GM12878 (cell line): ENCODE data around the gene NOD2. TPM values are rescaled to one million over a fixed set of nuclear protein-coding genes. Genes with fewer than 3 reads are reported as not detected.
A peak's percentile ranks its signal among the peaks of the same experiment; 100 is the strongest.

Experiments
- ATAC-seq: fragments of 200-7000 bp; cut with Tn5 transposase; 3 replicates; pipeline ENCODE4 v1.9.1; 2020; ENCODE audit warnings: mild to moderate bottlenecking, moderate library complexity
- BruUV-seq: library from RNA; stranded (reverse); fragments of 400-500 nt; replicated peaks from 2 replicates; lab custom pipeline; 2021; lab: Mats Ljungman, UMichigan
- CTCF ChIA-PET: fragments of 300-600 bp; sonication (Branson Sonifier 250); formaldehyde crosslinking; extraction: SDS; loops from one replicate; lab custom pipeline; 2021; ENCODE audit warnings: inconsistent platforms; lab: Yijun Ruan, JAX
- POLR2A ChIA-PET: fragments of 350-600 bp; formaldehyde crosslinking; extraction: SDS; loops from one replicate; lab custom pipeline; 2021; ENCODE audit warnings: inconsistent platforms; lab: Charles Lee
- RAD21 ChIA-PET: fragments of 300-600 bp; sonication (Branson Sonifier 250); formaldehyde crosslinking; loops from one replicate; lab custom pipeline; 2023; ENCODE audit warnings: antibody characterized with exemption; ENCODE audit not compliant: unreplicated experiment; lab: Charles Lee
- SMC1A ChIA-PET: fragments of 300-600 bp; sonication (Branson Sonifier 250); formaldehyde crosslinking; loops from one replicate; lab custom pipeline; 2023; ENCODE audit not compliant: unreplicated experiment, uncharacterized antibody; lab: Charles Lee
- DNase-seq: peaks from one replicate; pipeline ENCODE4 v3.0.0-alpha.2; 2011; ENCODE audit warnings: low read depth, low spot score
- FAIRE-seq: peaks from 3 replicates; lab custom pipeline; 2011; peaks lifted over from hg19 to GRCh38; lab: Jason Lieb, UNC
- H2AFZ ChIP-seq: 2 replicates; pipeline ENCODE4 v1.6.0; 2011; ENCODE audit warnings: low read depth, low read length, control low read depth; ENCODE audit not compliant: control insufficient read depth
- H3K27ac ChIP-seq: 2 replicates; pipeline ENCODE4 v1.5.1; 2011; ENCODE audit warnings: control low read depth; ENCODE audit not compliant: control insufficient read depth, insufficient read depth
- H3K27me3 ChIP-seq, 2 experiments: replicated peaks in 1 of 2; 2 replicates each; pipeline versions ENCODE4 v1.6.0 to v1.6.1; 2011; ENCODE audit warnings: low read length in 1 of 2; ENCODE audit not compliant: control insufficient read depth in 2 of 2, insufficient read depth in 2 of 2
- H3K36me3 ChIP-seq, 2 experiments: 2 replicates each; pipeline ENCODE4 v1.5.1; 2011; ENCODE audit warnings: low read length in 1 of 2; ENCODE audit not compliant: control insufficient read depth in 2 of 2, insufficient read depth in 2 of 2
- H3K4me1 ChIP-seq: 2 replicates; pipeline ENCODE4 v1.6.1; 2011; ENCODE audit warnings: mild to moderate bottlenecking, low read length, moderate library complexity, mixed read lengths; ENCODE audit not compliant: control insufficient read depth, insufficient read depth
- H3K4me2 ChIP-seq: 2 replicates; pipeline ENCODE4 v1.6.0; 2011; ENCODE audit warnings: control low read depth; ENCODE audit not compliant: control insufficient read depth, insufficient read depth
- H3K4me3 ChIP-seq: fragments of 200-600 bp; sonication (generic); 2 replicates; pipeline ENCODE4 v1.5.1; 2016
- H3K79me2 ChIP-seq: 2 replicates; pipeline ENCODE4 v1.6.0; 2011; ENCODE audit warnings: low read length; ENCODE audit not compliant: control insufficient read depth, insufficient read depth
- H3K9ac ChIP-seq: 2 replicates; pipeline ENCODE4 v1.8.0; 2011; ENCODE audit warnings: low read length, control low read depth, mixed read lengths; ENCODE audit not compliant: control insufficient read depth, insufficient read depth
- H3K9me3 ChIP-seq: replicated peaks from 3 replicates; pipeline ENCODE4 v1.5.1; 2011; ENCODE audit warnings: mild to moderate bottlenecking, low read length; ENCODE audit not compliant: control insufficient read depth, insufficient read depth
- H4K20me1 ChIP-seq: 2 replicates; pipeline ENCODE4 v1.6.0; 2011; ENCODE audit not compliant: control insufficient read depth, insufficient read depth
- MTA2 ChIP-seq: fragments of 450-650 bp; IDR thresholded peaks from 2 replicates; pipeline ENCODE4 v1.6.1; 2016; ENCODE audit warnings: low read depth, mild to moderate bottlenecking, moderate library complexity
- SMC3 ChIP-seq: IDR thresholded peaks from 2 replicates; pipeline ENCODE4 v1.6.1; 2011; ENCODE audit warnings: low read length, improper control_type of control experiment, borderline replicate concordance
- WGBS: methylation state at CpG from one replicate; pipeline ENCODE4 v1.1.6; 2016; ENCODE audit warnings: low lambda C conversion rate; ENCODE audit not compliant: insufficient replicate concordance, insufficient coverage; ENCODE audit errors: missing lambda C conversion rate; 5-methylcytosine and 5-hydroxymethylcytosine counted together
- in situ Hi-C: fragments of 300-500 bp; cut with MboI; formaldehyde crosslinking; loops from 9 replicates; pipeline ENCODE4 v1.14.3; 2018; ENCODE audit warnings: mixed read lengths
- intact Hi-C: fragments of 100-400 bp; cut with micrococcal nuclease; formaldehyde crosslinking; loops from one replicate; pipeline ENCODE4 v1.14.2; 2022; ENCODE audit not compliant: unreplicated experiment
- polyA plus RNA-seq, 11 experiments: library from polyadenylated mRNA; depleted of rRNA in 4 of 11; unstranded in 6 of 11; stranded (reverse) in 5 of 11; fragments of >200 nt; fragmentation: Nextera tagmentation in 4 of 11; fragmentation: Illumina TruSeq in 1 of 11; extraction: Ambion mirVana in 4 of 11; extraction: Trizol in 1 of 11; gene quantifications; 1 replicate in 1 of 11; 2 replicates in 10 of 11; pipeline versions ENCODE4 v1.2.1 to v1.2.3, GENCODE V29; 2011 to 2016; ENCODE audit warnings: inconsistent platforms in 2 of 11, missing spikeins in 2 of 11, low read depth in 1 of 11
- total RNA-seq, 4 experiments: library from RNA; depleted of rRNA in 3 of 4; stranded (reverse); fragments of >200 nt in 3 of 4; fragmentation: Illumina TruSeq in 1 of 4; extraction: Trizol in 1 of 4; gene quantifications; 2 replicates each; pipeline versions ENCODE4 v1.2.1 to v1.2.3, GENCODE V29; 2013 to 2021
- TF ChIP-seq, protein P1 (sequence below), 3 experiments: IDR thresholded peaks in 2 of 3; conservative IDR thresholded peaks in 1 of 3; 2 replicates each; pipeline ENCODE4 v1.5.1; 2011; ENCODE audit warnings: low read depth in 3 of 3, low read length in 3 of 3, mild to moderate bottlenecking in 3 of 3, control low read depth in 2 of 3, moderate library complexity in 2 of 3, inconsistent platforms in 1 of 3, mixed read lengths in 1 of 3; ENCODE audit not compliant: control insufficient read depth in 2 of 3, insufficient read depth in 1 of 3; ENCODE audit errors: extremely low read depth in 1 of 3
- TF ChIP-seq, protein P2 (sequence below): fragments of 450-650 bp; formaldehyde crosslinking; IDR thresholded peaks from 2 replicates; pipeline ENCODE4 v1.4.0; 2020; ENCODE audit warnings: mild to moderate bottlenecking, moderate library complexity

Gene NOD2
- total and polyA plus RNA-seq, 10 of the 15 experiments (the other 5 are each of a cell fraction or from before 2014, with no cell fraction given): 1.0 to 18.6 (median 6.7) TPM

DNA sequence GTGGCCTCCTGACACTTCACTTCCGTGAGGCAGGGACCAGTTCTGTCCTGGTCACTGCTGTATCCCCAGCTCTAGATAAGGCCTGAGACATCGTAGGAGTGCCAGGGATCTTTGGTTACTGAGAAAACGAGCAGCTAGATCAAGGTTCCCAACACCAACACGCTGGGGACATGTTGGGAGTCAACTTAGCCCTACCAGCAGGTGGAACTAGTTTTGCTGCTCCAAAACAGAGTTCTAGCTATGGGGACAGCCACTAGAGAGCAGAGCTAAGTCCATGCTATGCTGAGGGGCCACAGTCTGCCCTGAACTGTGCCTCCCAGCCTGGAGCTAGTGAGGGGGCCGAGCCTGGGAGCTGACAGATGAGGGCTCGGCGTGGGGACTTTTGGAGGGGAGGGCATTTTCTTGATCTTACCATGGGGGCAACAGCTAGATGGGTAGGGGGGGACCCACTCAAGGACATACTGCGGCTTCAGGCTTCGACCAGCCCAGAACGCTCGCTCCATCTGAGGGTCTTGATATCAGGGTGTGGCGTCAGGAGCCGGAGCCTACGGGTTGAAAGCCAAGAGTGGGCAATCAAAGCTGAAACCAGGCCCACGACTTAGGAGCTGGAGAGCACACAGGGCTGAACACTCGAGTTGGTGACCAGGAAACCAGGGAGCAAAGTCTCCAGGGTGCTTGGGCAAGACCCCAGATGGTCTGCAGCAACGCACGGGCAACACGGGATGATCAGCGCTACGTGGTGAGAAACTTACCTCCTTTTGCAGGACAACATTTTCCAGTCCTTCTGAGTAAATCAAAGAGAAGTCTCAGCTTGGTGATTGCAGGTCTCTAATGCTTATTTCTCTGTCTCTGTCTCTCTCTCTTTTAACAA, 25.7 kb upstream of the NOD2 start:
- no TSS peak for BruUV-seq
- Histone ChIP-seq H3K4me1 (peaks cover 19% of the 10 kb centered on the region), H4K20me1 (no peaks in the 10 kb centered on the region), H3K27me3 (no peaks in the 10 kb centered on the region), H2AFZ (peak overlapping the region; percentile 75), H3K79me2 (no peaks in the 10 kb centered on the region), H3K9ac (peak overlapping the region; percentile 30), H3K36me3 (peaks cover 0 to 7% of the 10 kb centered on the region in 2 experiments; a peak in 2 of 4 replicates), H3K4me2 (peak overlapping the region; percentile 85), H3K9me3 (peaks cover 11% of the 10 kb centered on the region), H3K4me3 (no peak overlapping the region), H3K27ac (peak overlapping the region; percentile 72)
- TF ChIP-seq, protein P1, sequence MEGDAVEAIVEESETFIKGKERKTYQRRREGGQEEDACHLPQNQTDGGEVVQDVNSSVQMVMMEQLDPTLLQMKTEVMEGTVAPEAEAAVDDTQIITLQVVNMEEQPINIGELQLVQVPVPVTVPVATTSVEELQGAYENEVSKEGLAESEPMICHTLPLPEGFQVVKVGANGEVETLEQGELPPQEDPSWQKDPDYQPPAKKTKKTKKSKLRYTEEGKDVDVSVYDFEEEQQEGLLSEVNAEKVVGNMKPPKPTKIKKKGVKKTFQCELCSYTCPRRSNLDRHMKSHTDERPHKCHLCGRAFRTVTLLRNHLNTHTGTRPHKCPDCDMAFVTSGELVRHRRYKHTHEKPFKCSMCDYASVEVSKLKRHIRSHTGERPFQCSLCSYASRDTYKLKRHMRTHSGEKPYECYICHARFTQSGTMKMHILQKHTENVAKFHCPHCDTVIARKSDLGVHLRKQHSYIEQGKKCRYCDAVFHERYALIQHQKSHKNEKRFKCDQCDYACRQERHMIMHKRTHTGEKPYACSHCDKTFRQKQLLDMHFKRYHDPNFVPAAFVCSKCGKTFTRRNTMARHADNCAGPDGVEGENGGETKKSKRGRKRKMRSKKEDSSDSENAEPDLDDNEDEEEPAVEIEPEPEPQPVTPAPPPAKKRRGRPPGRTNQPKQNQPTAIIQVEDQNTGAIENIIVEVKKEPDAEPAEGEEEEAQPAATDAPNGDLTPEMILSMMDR (IDR thresholded peaks at IDR 0.05 in 2 of 3, conservative IDR thresholded peaks at IDR 0.05 in 1 of 3; ENCODE audit: control insufficient read depth in 2 of 3, extremely low read depth in 1 of 3, insufficient read depth in 1 of 3, low read depth in 3 of 3, low read length in 3 of 3): peak; percentile 19 to 49 (median 31); a peak in 4 of 6 replicates
- TF ChIP-seq MTA2 (no peak), SMC3 (peak; percentile 39; the same call in 1 of the 2 replicates)
- TF ChIP-seq, protein P2, sequence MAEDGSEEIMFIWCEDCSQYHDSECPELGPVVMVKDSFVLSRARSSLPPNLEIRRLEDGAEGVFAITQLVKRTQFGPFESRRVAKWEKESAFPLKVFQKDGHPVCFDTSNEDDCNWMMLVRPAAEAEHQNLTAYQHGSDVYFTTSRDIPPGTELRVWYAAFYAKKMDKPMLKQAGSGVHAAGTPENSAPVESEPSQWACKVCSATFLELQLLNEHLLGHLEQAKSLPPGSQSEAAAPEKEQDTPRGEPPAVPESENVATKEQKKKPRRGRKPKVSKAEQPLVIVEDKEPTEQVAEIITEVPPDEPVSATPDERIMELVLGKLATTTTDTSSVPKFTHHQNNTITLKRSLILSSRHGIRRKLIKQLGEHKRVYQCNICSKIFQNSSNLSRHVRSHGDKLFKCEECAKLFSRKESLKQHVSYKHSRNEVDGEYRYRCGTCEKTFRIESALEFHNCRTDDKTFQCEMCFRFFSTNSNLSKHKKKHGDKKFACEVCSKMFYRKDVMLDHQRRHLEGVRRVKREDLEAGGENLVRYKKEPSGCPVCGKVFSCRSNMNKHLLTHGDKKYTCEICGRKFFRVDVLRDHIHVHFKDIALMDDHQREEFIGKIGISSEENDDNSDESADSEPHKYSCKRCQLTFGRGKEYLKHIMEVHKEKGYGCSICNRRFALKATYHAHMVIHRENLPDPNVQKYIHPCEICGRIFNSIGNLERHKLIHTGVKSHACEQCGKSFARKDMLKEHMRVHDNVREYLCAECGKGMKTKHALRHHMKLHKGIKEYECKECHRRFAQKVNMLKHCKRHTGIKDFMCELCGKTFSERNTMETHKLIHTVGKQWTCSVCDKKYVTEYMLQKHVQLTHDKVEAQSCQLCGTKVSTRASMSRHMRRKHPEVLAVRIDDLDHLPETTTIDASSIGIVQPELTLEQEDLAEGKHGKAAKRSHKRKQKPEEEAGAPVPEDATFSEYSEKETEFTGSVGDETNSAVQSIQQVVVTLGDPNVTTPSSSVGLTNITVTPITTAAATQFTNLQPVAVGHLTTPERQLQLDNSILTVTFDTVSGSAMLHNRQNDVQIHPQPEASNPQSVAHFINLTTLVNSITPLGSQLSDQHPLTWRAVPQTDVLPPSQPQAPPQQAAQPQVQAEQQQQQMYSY: no peak
- ChIA-PET CTCF (interaction anchor here (0.6 to 20.9 kb wide), 25 partner anchors 13 to 643 kb away, joined by 3 to 636 read pairs (median 7); partner anchors contain the start of genes CNEP1R1, CYLD and SNX20), SMC1A (interaction anchor here (0.5 to 24.8 kb wide), 28 partner anchors 7 to 643 kb away, joined by 3 to 600 read pairs (median 4); partner anchors contain the start of genes BRD7, CNEP1R1, CYLD and NOD2), RAD21 (interaction anchor here (0.6 to 29.0 kb wide), 19 partner anchors 12 to 643 kb away, joined by 3 to 578 read pairs (median 4); partner anchors contain the start of genes CNEP1R1, CYLD and SNX20), POLR2A (interaction anchor here (0.6 to 2.9 kb wide), 9 partner anchors 13 to 84 kb away, joined by 3 to 22 read pairs (median 7); partner anchors contain the start of genes CYLD and SNX20)
- no peak for DNase-seq
- ATAC-seq: peak; percentile 28
- WGBS: 91% methylated on average over 21 of the region's 21 CpGs
- FAIRE-seq: no peak
- intact Hi-C loops (loop anchor here (1.0 to 5.0 kb wide), 3 partner anchors 120 to 455 kb away; partner anchors contain the start of gene NKD1), in situ Hi-C loops (no loop called here)
